Esophagus muscularis mucosa (tissue), 3 donors: ENCODE results near the gene PAEP.
"Not testable (repeated sequence)": the region's sequence is repeated elsewhere in the genome, so short reads cannot be mapped to it uniquely, and the experiment has no call there.

Experiments used
- POLR2AphosphoS5 ChIP-seq, 2 donors: sonication (generic); formaldehyde crosslinking; IDR thresholded peaks; one replicate each; pipeline ENCODE4 v1.6.1; 2017; ENCODE audit warnings: antibody characterized with exemption in 2 of 2
- TF ChIP-seq, protein P1 (sequence below), 3 experiments: fragments of 200-600 bp in 2 of 3; fragments of 450-650 bp in 1 of 3; sonication (generic) in 2 of 3; IDR thresholded peaks; one replicate each; pipeline ENCODE4 v1.5.1; 2017 to 2019; ENCODE audit warnings: antibody characterized with exemption in 3 of 3, mild to moderate bottlenecking in 2 of 3, moderate library complexity in 1 of 3

DNA sequence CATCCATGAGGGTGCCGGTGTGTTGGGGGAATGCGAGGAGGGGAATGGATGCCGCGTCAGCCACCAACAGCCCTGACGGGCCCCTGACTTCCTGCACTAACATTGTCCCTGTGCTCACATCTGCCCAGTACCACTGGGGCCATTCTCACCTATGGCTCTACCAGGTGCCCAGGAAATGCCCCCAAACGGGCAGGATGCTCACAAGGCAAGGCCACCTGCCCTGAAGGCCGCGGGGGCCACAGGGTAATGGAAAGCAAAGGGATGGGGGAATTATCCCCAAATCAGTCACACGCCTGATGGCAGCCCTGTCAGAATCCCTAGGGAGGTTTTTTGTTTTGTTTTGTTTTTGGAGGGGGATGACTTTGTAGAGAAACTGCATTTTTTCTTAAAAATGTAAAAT is 47.6 kb upstream of the PAEP start:
- TF ChIP-seq, protein P1, sequence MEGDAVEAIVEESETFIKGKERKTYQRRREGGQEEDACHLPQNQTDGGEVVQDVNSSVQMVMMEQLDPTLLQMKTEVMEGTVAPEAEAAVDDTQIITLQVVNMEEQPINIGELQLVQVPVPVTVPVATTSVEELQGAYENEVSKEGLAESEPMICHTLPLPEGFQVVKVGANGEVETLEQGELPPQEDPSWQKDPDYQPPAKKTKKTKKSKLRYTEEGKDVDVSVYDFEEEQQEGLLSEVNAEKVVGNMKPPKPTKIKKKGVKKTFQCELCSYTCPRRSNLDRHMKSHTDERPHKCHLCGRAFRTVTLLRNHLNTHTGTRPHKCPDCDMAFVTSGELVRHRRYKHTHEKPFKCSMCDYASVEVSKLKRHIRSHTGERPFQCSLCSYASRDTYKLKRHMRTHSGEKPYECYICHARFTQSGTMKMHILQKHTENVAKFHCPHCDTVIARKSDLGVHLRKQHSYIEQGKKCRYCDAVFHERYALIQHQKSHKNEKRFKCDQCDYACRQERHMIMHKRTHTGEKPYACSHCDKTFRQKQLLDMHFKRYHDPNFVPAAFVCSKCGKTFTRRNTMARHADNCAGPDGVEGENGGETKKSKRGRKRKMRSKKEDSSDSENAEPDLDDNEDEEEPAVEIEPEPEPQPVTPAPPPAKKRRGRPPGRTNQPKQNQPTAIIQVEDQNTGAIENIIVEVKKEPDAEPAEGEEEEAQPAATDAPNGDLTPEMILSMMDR (IDR thresholded peaks at IDR 0.05) = not testable (repeated sequence)
- TF ChIP-seq POLR2AphosphoS5 (IDR thresholded peaks at IDR 0.05) = not testable (repeated sequence)
